AG10803 (cell line): Measurements from ENCODE around the gene TUB.

Source experiments
- DNase-seq: peaks from one replicate; pipeline ENCODE4 v3.0.0; 2010; ENCODE audit warnings: low read depth
- H3K4me3 ChIP-seq: 2 replicates; pipeline ENCODE4 v1.5.1; 2011; ENCODE audit warnings: mild to moderate bottlenecking, low read length, control low read depth
- CTCF ChIP-seq: conservative IDR thresholded peaks from 2 replicates; pipeline ENCODE4 v1.5.1; 2011; ENCODE audit warnings: mild to moderate bottlenecking, low read length, control low read depth, inconsistent platforms

Gene TUB

GRCh38 chr11:8096575-8096974, 15.6 kb downstream of the TUB start:
- no peak for DNase-seq
- TF ChIP-seq CTCF = no peak
- no peak overlapping the region for H3K4me3 ChIP-seq

- DNase-seq = no peak
- H3K4me3 ChIP-seq = no peak overlapping the region
- TF ChIP-seq CTCF = no peak
Measured at GRCh38 chr11:8097062-8097461, 16.1 kb downstream of the TUB start.

- DNase-seq = no peak
- no peak overlapping the region for H3K4me3 ChIP-seq
- TF ChIP-seq CTCF = no peak
Measured at GRCh38 chr11:8097468-8097867, 16.5 kb downstream of the TUB start.

GRCh38 chr11:8097926-8098325, 16.9 kb downstream of the TUB start:
- no peak for DNase-seq
- no peak overlapping the region for H3K4me3 ChIP-seq
- no peak for TF ChIP-seq CTCF

- DNase-seq = peak; percentile 75
- no peak for TF ChIP-seq CTCF
- no peak overlapping the region for H3K4me3 ChIP-seq
Measured at GRCh38 chr11:8098361-8098760, 17.4 kb downstream of the TUB start.

GRCh38 chr11:8098879-8099278, 17.9 kb downstream of the TUB start:
- no peak for TF ChIP-seq CTCF
- no peak overlapping the region for H3K4me3 ChIP-seq
- peak; percentile 34 for DNase-seq

GRCh38 chr11:8099291-8099899, 18.4 kb downstream of the TUB start:
- no peak overlapping the region for H3K4me3 ChIP-seq
- peak; percentile 88 for TF ChIP-seq CTCF
- DNase-seq = peak; percentile 82
